CD4-positive, alpha-beta T cell (primary cell): ENCODE results near the gene RAI1. TPM values are rescaled to one million over a fixed set of nuclear protein-coding genes. Genes with fewer than 3 reads are reported as not detected.

ENCODE experiments used
- ATAC-seq: fragments of 200-7000 bp; cut with Tn5 transposase; one replicate; pipeline ENCODE4 v1.10.0; 2022; ENCODE audit warnings: mild to moderate bottlenecking; ENCODE audit not compliant: poor library complexity
- CTCF ChIA-PET: fragments of 350-600 bp; sonication (Branson Sonifier 250); formaldehyde crosslinking; loops from one replicate; lab custom pipeline; 2021; ENCODE audit warnings: antibody characterized with exemption, inconsistent platforms; lab: Charles Lee
- POLR2A ChIA-PET: fragments of 350-600 bp; sonication (Branson Sonifier 250); formaldehyde crosslinking; loops from one replicate; lab custom pipeline; 2021; ENCODE audit warnings: antibody characterized with exemption, inconsistent platforms; lab: Charles Lee
- DNase-seq, 14 experiments: peaks; one replicate each; pipeline ENCODE4 v3.0.0-alpha.2; 2013 to 2020; ENCODE audit warnings: mixed read lengths in 2 of 14
- H3K27ac ChIP-seq, 2 donors: one replicate each; pipeline versions ENCODE4 v1.5.1 to v1.7.0; 2013; ENCODE audit warnings: low read length in 2 of 2, low read depth in 1 of 2, mild to moderate bottlenecking in 1 of 2
- H3K27me3 ChIP-seq, 2 experiments: 1 replicate in 1 of 2; 2 replicates in 1 of 2; pipeline versions ENCODE4 v1.6.1 to v1.7.0; 2013; ENCODE audit warnings: low read length in 2 of 2, control low read depth in 1 of 2, mild to moderate bottlenecking in 1 of 2, moderate library complexity in 1 of 2; ENCODE audit not compliant: insufficient read depth in 2 of 2, control insufficient read depth in 1 of 2
- H3K36me3 ChIP-seq: one replicate; pipeline ENCODE4 v1.6.1; 2013; ENCODE audit warnings: low read length, control low read depth; ENCODE audit not compliant: insufficient read depth
- H3K4me1 ChIP-seq: one replicate; pipeline ENCODE4 v1.6.1; 2013; ENCODE audit warnings: low read length, control low read depth; ENCODE audit not compliant: insufficient read depth
- H3K4me3 ChIP-seq: one replicate; pipeline ENCODE4 v1.5.1; 2013; ENCODE audit warnings: mild to moderate bottlenecking, low read length, moderate library complexity
- H3K9me3 ChIP-seq, 2 experiments: 1 replicate in 1 of 2; 2 replicates in 1 of 2; pipeline versions ENCODE4 v1.6.1 to v1.7.0; 2013; ENCODE audit warnings: low read length in 2 of 2, mild to moderate bottlenecking in 2 of 2, control low read depth in 1 of 2, moderate library complexity in 1 of 2; ENCODE audit not compliant: control insufficient read depth in 1 of 2, insufficient read depth in 1 of 2
- H3K27ac Mint-ChIP-seq: one replicate; pipeline ENCODE4 v1.8.0; 2020; ENCODE audit warnings: mixed read lengths
- H3K27me3 Mint-ChIP-seq: one replicate; pipeline ENCODE4 v1.8.0; 2021; ENCODE audit warnings: mixed read lengths
- H3K36me3 Mint-ChIP-seq: one replicate; pipeline ENCODE4 v1.8.0; 2021; ENCODE audit warnings: low read depth, mixed read lengths
- H3K4me1 Mint-ChIP-seq: one replicate; pipeline ENCODE4 v1.8.0; 2021; ENCODE audit warnings: low read depth, mixed read lengths
- H3K4me3 Mint-ChIP-seq: one replicate; pipeline ENCODE4 v1.8.0; 2020; ENCODE audit warnings: mild to moderate bottlenecking, mixed read lengths
- H3K9me3 Mint-ChIP-seq: one replicate; pipeline ENCODE4 v1.8.0; 2020; ENCODE audit warnings: mixed read lengths
- intact Hi-C, 2 experiments: fragments of 100-400 bp; cut with DNase I in 1 of 2; cut with micrococcal nuclease in 1 of 2; formaldehyde crosslinking; loops; one replicate each; pipeline versions ENCODE4 v1.15.1 to v1.9.0; 2023 to 2025; cut with DNase I, micrococcal nuclease
- total RNA-seq, 174 experiments: library from RNA in 2 of 174; stranded (reverse) in 2 of 174; gene quantifications; one replicate each; pipeline ENCODE4 v1.2.3 and lab custom pipeline; 2021 to 2026
- TF ChIP-seq, protein P1 (sequence below): fragments of 200-600 bp; IDR thresholded peaks from one replicate; pipeline ENCODE4 v1.8.0; 2022; ENCODE audit warnings: antibody characterized with exemption, mild to moderate bottlenecking

Gene RAI1
- total RNA-seq, 2 experiments from 2014 or later: 19.3 to 25.2 TPM

DNA sequence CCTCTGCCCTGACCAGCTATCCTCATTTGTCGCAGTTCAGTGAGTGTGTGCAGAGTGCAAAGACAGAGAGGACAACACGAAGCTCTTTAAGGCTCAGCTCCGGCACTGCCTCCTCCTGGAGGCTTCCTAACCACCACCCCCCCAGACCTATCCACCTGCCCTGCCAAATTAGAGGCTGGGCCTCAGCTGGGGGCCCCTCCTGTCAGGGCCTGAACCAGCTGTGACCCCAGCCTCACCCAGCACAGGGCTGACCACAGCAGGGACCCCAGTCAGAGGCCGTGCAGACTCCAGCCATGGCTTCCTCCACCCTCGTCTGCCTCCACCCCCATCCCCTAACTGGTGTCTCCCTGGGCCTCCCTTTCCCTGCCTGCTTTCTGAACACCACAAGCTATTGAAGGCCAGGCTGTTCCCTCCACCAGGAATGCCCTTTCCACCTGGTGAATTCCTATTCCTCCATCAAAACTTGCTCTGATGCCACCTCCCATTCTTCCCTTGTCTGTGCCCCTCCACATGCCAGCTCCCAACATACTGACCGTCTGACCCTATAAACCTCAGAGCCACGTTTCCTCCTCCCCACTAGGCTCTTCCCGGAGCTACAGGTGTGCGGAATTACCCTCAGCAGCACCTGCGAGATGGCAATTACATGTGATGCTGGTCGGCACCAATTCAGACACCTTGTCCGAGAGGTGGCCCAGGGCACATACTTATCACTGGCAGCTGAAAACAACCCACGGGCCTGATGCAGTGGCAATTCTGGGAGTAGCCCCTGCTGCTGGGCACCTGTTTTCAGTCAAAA is 146.8 kb downstream of the RAI1 start:
- H3K4me1 ChIP-seq: peaks cover 82% of the 10 kb centered on the region
- no peaks in the 10 kb centered on the region for H3K9me3 ChIP-seq
- H3K27me3 Mint-ChIP-seq: no peaks in the 10 kb centered on the region
- H3K9me3 Mint-ChIP-seq: no peaks in the 10 kb centered on the region
- no peak overlapping the region for H3K4me3 ChIP-seq
- H3K27me3 ChIP-seq: no peaks in the 10 kb centered on the region
- peaks cover 10% of the 10 kb centered on the region for H3K36me3 Mint-ChIP-seq
- peak overlapping the region; percentile 77 for H3K27ac Mint-ChIP-seq
- ChIA-PET CTCF (interaction anchor here (0.6 to 1.0 kb wide), 2 partner anchors 8 to 141 kb away, joined by 3 read pairs; no protein-coding TSS in a partner anchor), POLR2A (interaction anchor here (3.2 kb wide), 1 partner anchor 8 kb away, joined by 10 read pairs; no protein-coding TSS in a partner anchor)
- no peak overlapping the region for H3K4me3 Mint-ChIP-seq
- intact Hi-C loops: no loop called here
- no peak overlapping the region for H3K27ac ChIP-seq
- DNase-seq (no peak), ATAC-seq (no peak)
- TF ChIP-seq, protein P1, sequence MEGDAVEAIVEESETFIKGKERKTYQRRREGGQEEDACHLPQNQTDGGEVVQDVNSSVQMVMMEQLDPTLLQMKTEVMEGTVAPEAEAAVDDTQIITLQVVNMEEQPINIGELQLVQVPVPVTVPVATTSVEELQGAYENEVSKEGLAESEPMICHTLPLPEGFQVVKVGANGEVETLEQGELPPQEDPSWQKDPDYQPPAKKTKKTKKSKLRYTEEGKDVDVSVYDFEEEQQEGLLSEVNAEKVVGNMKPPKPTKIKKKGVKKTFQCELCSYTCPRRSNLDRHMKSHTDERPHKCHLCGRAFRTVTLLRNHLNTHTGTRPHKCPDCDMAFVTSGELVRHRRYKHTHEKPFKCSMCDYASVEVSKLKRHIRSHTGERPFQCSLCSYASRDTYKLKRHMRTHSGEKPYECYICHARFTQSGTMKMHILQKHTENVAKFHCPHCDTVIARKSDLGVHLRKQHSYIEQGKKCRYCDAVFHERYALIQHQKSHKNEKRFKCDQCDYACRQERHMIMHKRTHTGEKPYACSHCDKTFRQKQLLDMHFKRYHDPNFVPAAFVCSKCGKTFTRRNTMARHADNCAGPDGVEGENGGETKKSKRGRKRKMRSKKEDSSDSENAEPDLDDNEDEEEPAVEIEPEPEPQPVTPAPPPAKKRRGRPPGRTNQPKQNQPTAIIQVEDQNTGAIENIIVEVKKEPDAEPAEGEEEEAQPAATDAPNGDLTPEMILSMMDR: no peak
- peaks cover 17% of the 10 kb centered on the region for H3K36me3 ChIP-seq
- peaks cover 72% of the 10 kb centered on the region for H3K4me1 Mint-ChIP-seq

DNA sequence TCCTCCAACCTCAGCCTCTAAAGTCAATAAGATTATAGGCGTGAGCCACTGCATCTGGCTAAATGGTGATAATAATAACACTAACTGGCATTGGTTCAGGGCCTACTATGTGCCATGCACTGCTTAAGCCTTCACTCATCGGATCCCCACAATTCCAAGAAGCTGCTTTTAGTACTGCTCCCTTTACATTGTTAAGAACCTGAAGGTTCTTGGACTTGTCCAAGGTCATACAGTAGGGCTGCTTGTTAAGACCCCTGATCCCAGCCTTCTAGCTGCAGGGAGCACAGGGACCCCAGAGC is 149.0 kb downstream of the RAI1 start:
- no peak for DNase-seq
- ATAC-seq: no peak
- no peak overlapping the region for H3K4me3 ChIP-seq
- H3K27me3 ChIP-seq: no peaks in the 10 kb centered on the region
- TF ChIP-seq, protein P1: no peak
- no peaks in the 10 kb centered on the region for H3K27me3 Mint-ChIP-seq
- ChIA-PET POLR2A (no interaction called here), CTCF (no interaction called here)
- H3K9me3 ChIP-seq: no peaks in the 10 kb centered on the region
- H3K4me1 Mint-ChIP-seq: peaks cover 71% of the 10 kb centered on the region
- H3K36me3 Mint-ChIP-seq: peaks cover 16% of the 10 kb centered on the region
- H3K27ac Mint-ChIP-seq: peak overlapping the region; percentile 55
- no peak overlapping the region for H3K27ac ChIP-seq
- no peaks in the 10 kb centered on the region for H3K9me3 Mint-ChIP-seq
- H3K4me3 Mint-ChIP-seq: no peak overlapping the region
- H3K4me1 ChIP-seq: peaks cover 80% of the 10 kb centered on the region
- intact Hi-C loops: no loop called here
- H3K36me3 ChIP-seq: peaks cover 19% of the 10 kb centered on the region

DNA sequence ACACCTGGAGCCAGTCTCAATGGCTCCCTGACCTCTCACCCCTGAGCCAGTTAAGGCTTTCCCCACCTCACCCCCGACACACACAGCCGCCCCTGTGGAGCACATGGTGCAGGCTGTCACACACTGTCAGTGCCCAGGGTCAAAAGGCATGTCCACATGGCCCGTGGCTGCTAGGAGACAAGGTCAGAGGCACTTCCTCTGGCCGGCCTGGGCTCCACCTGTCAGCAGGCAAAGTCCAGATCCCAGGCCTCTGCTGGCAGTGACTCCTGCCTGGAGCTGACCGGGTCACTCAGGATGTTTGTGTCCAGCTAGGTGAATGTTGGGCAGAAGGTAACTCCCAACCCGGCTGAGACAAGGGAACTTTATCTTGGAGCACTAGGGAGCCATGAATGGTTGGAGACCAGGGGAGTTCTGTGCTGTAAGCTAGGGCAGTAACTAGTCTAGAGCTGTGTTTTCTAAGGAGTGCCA is 149.5 kb downstream of the RAI1 start:
- ATAC-seq: no peak
- H3K9me3 Mint-ChIP-seq: no peaks in the 10 kb centered on the region
- no peaks in the 10 kb centered on the region for H3K27me3 Mint-ChIP-seq
- H3K27ac ChIP-seq: no peak overlapping the region
- no peaks in the 10 kb centered on the region for H3K27me3 ChIP-seq
- CTCF ChIA-PET: no interaction called here
- intact Hi-C loops: no loop called here
- peaks cover 19% of the 10 kb centered on the region for H3K36me3 Mint-ChIP-seq
- H3K36me3 ChIP-seq: peaks cover 19% of the 10 kb centered on the region
- H3K4me3 Mint-ChIP-seq: no peak overlapping the region
- H3K9me3 ChIP-seq: no peaks in the 10 kb centered on the region
- H3K4me3 ChIP-seq: no peak overlapping the region
- peaks cover 73% of the 10 kb centered on the region for H3K4me1 Mint-ChIP-seq
- no peak for DNase-seq
- POLR2A ChIA-PET: no interaction called here
- TF ChIP-seq, protein P1: no peak
- no peak overlapping the region for H3K27ac Mint-ChIP-seq
- peaks cover 80% of the 10 kb centered on the region for H3K4me1 ChIP-seq
